COLO668 (cell line): ENCODE results near the gene PLA2G2D.

Experiments
- DNase-seq: peaks from one replicate; lab custom pipeline; 2025; ENCODE audit not compliant: unreplicated experiment; lab: John Stamatoyannopoulos, UW

Gene PLA2G2D

GRCh38 chr1:20069874-20070273 lies 49.5 kb downstream of the PLA2G2D start, which contains the start of gene PLA2G5:
Gene PLA2G5 (plus strand): TSS chr1:20070194. CDS start chr1:20084831, 14,637 bp downstream.
- DNase-seq: no peak

- no peak for DNase-seq
These were observed 50.6 kb downstream of the PLA2G2D start for GRCh38 chr1:20068722-20069121.

- DNase-seq: no peak
These were observed 55.5 kb downstream of the PLA2G2D start for GRCh38 chr1:20063861-20064292.
